ENCODE data around the gene LPGAT1.

LPGAT1 gene

GRCh38 chr1:211828584-211829342 lies 1.8 kb downstream of the LPGAT1 start:
- Histone ChIP-seq H3K4me3 (replicated peaks; ENCODE audit: insufficient read depth, low read length) (no peak overlapping the region), H3K27ac (replicated peaks) (no peak overlapping the region), H3K27me3 (ENCODE audit: insufficient read depth, poor library complexity, severe bottlenecking) (no peaks in the 10 kb centered on the region)
- TF ChIP-seq SPI1 (IDR thresholded peaks at IDR 0.05; ENCODE audit: borderline replicate concordance, low read depth) (no peak), REST (IDR thresholded peaks at IDR 0.05; ENCODE audit: insufficient replicate concordance, low read depth) (peak; percentile 52)
- DNase-seq (ENCODE audit: low read depth in 1 of 2, low spot score in 1 of 2) = no peak

- H3K4me3 ChIP-seq (replicated peaks; ENCODE audit: insufficient read depth, low read length) = no peak overlapping the region
- TF ChIP-seq REST (IDR thresholded peaks at IDR 0.05; ENCODE audit: insufficient replicate concordance, low read depth) (no peak), CTCF (IDR thresholded peaks at IDR 0.05; ENCODE audit: insufficient read depth, low read length) (no peak), SPI1 (IDR thresholded peaks at IDR 0.05; ENCODE audit: borderline replicate concordance, low read depth) (no peak)
- DNase-seq (ENCODE audit: low read depth in 1 of 2, low spot score in 1 of 2) = no peak
- H3K27me3 ChIP-seq (ENCODE audit: insufficient read depth, poor library complexity, severe bottlenecking) = no peaks in the 10 kb centered on the region
- no peak overlapping the region for H3K27ac ChIP-seq (replicated peaks)
Observed at GRCh38 chr1:211827051-211827450, 3.5 kb downstream of the LPGAT1 start.

GRCh38 chr1:211825980-211826379 lies 4.6 kb downstream of the LPGAT1 start:
- Histone ChIP-seq H3K27me3 (ENCODE audit: insufficient read depth, poor library complexity, severe bottlenecking) (no peaks in the 10 kb centered on the region), H3K27ac (replicated peaks) (no peak overlapping the region), H3K4me3 (replicated peaks; ENCODE audit: insufficient read depth, low read length) (no peak overlapping the region)
- no peak for TF ChIP-seq GABPA (IDR thresholded peaks at IDR 0.05; ENCODE audit: low read depth)
- TF ChIP-seq SPI1 (IDR thresholded peaks at IDR 0.05; ENCODE audit: borderline replicate concordance, low read depth) = no peak
- no peak for TF ChIP-seq REST (IDR thresholded peaks at IDR 0.05; ENCODE audit: insufficient replicate concordance, low read depth)
- no peak for TF ChIP-seq POLR2AphosphoS5 (IDR thresholded peaks at IDR 0.05; ENCODE audit: low read depth)
- no peak for TF ChIP-seq CTCF (IDR thresholded peaks at IDR 0.05; ENCODE audit: insufficient read depth, low read length)
- DNase-seq (ENCODE audit: low read depth in 1 of 2, low spot score in 1 of 2) = no peak

All from HL-60 (cell line).